Measurements from ENCODE around the gene TPH2.

DNA sequence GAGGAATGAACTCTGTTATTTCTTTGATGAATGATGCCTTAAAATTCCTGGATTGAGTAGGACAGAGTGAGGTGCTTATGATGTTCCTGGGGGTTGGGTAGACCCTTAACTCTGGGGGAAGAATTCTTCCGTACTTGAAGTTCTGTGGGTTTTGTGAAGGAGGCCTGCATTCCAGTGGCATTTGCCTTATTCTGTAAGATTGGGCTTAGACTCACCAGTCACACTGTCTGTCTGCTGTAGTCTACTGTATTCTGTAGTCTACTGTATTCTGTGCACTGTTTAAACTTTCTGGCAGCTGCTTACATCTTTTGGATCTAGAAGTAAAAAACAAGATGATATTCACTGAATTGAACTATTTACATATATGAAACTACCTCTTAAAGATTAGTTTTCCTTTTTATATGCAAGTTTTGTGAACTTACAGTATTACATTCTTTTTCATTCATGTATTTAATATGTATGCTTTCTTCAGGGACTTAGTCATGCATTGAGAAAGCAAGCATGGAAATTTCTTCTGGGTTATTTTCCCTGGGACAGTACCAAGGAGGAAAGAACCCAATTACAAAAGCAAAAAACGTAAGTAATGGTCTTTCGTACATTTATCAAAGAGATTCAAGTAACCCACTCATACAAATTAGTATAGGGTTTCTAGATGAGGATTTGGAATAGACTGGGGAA, 42.3 kb upstream of the TPH2 start:
- TF ChIP-seq, protein P1, sequence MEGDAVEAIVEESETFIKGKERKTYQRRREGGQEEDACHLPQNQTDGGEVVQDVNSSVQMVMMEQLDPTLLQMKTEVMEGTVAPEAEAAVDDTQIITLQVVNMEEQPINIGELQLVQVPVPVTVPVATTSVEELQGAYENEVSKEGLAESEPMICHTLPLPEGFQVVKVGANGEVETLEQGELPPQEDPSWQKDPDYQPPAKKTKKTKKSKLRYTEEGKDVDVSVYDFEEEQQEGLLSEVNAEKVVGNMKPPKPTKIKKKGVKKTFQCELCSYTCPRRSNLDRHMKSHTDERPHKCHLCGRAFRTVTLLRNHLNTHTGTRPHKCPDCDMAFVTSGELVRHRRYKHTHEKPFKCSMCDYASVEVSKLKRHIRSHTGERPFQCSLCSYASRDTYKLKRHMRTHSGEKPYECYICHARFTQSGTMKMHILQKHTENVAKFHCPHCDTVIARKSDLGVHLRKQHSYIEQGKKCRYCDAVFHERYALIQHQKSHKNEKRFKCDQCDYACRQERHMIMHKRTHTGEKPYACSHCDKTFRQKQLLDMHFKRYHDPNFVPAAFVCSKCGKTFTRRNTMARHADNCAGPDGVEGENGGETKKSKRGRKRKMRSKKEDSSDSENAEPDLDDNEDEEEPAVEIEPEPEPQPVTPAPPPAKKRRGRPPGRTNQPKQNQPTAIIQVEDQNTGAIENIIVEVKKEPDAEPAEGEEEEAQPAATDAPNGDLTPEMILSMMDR (IDR thresholded peaks at IDR 0.05; ENCODE audit: low read depth, low read length) = no peak
- TF ChIP-seq MYC (IDR thresholded peaks at IDR 0.05; ENCODE audit: low read depth, low read length) = no peak

Data from NB4 (cell line).